K562 (cell line): Measurements from ENCODE around the gene GOLGA8S. TPM values are rescaled to one million over a fixed set of nuclear protein-coding genes. Genes with fewer than 3 reads are reported as not detected.
"Not testable (repeated sequence)": the region's sequence is repeated elsewhere in the genome, so short reads cannot be mapped to it uniquely, and the experiment has no call there.

Experiments
- ATAC-seq: fragments of 200-7000 bp; cut with Tn5 transposase; 3 replicates; pipeline ENCODE4 v1.9.1; 2020; ENCODE audit warnings: moderate library complexity
- BruUV-seq: library from RNA; stranded (reverse); fragments of 400-500 nt; replicated peaks from 2 replicates; lab custom pipeline; 2021; lab: Mats Ljungman, UMichigan
- CTCF ChIA-PET: fragments of 300-600 bp; formaldehyde crosslinking; extraction: SDS; loops from one replicate; lab custom pipeline; 2021; ENCODE audit warnings: low intra/inter-chr PET ratio; lab: Yijun Ruan, JAX
- POLR2A ChIA-PET: fragments of 300-600, 350-650 bp; sonication (Branson Sonifier 250); formaldehyde crosslinking; extraction: SDS; loops from one replicate; lab custom pipeline; 2021; ENCODE audit warnings: antibody characterized with exemption, inconsistent platforms; lab: Yijun Ruan, JAX
- DNase-seq, 4 experiments: peaks; one replicate each; pipeline versions ENCODE4 v3.0.0 to v3.0.0-alpha.2; 2011 to 2018; ENCODE audit warnings: low spot score in 3 of 4, mixed read lengths in 3 of 4; ENCODE audit errors: extremely low read depth in 1 of 4
- FAIRE-seq: peaks from 2 replicates; lab custom pipeline; 2011; peaks lifted over from hg19 to GRCh38; lab: Jason Lieb, UNC
- H2AFZ ChIP-seq: 2 replicates; pipeline ENCODE4 v1.6.0; 2011; ENCODE audit warnings: low read depth, low read length, control low read depth, inconsistent platforms
- H3K27ac ChIP-seq: fragments of 200-600 bp; 3 replicates; pipeline ENCODE4 v1.8.0; 2011; ENCODE audit warnings: low read depth, mild to moderate bottlenecking, control low read depth, inconsistent platforms, low read length, moderate library complexity, mixed read lengths; ENCODE audit errors: extremely low read depth
- H3K27me3 ChIP-seq, 2 experiments: fragments of 300-600 bp in 1 of 2; 2 replicates in 1 of 2; 3 replicates in 1 of 2; pipeline versions ENCODE4 v1.6.0 to v1.8.0; 2011; ENCODE audit warnings: inconsistent platforms in 2 of 2, low read length in 2 of 2, mild to moderate bottlenecking in 1 of 2, mixed read lengths in 1 of 2, moderate library complexity in 1 of 2; ENCODE audit not compliant: control insufficient read depth in 2 of 2, insufficient read depth in 2 of 2
- H3K36me3 ChIP-seq: fragments of 300-600 bp; 3 replicates; pipeline ENCODE4 v1.8.0; 2011; ENCODE audit warnings: mild to moderate bottlenecking, low read length, inconsistent platforms; ENCODE audit not compliant: control insufficient read depth, insufficient read depth
- H3K4me1 ChIP-seq, 2 experiments: fragments of 200-600 bp in 1 of 2; replicated peaks in 1 of 2; 2 replicates in 1 of 2; 3 replicates in 1 of 2; pipeline versions ENCODE4 v1.5.1 to v1.8.0; 2011; ENCODE audit warnings: inconsistent platforms in 2 of 2, low read length in 2 of 2, mild to moderate bottlenecking in 1 of 2, mixed read lengths in 1 of 2, moderate library complexity in 1 of 2; ENCODE audit not compliant: control insufficient read depth in 2 of 2, insufficient read depth in 2 of 2
- H3K4me2 ChIP-seq: 2 replicates; pipeline ENCODE4 v1.6.1; 2011; ENCODE audit warnings: low read length, control low read depth, inconsistent platforms, mixed read lengths; ENCODE audit not compliant: insufficient read depth
- H3K4me3 ChIP-seq: fragments of 200-600 bp; sonication (generic), shearing (Covaris generic); 2 replicates; pipeline ENCODE4 v1.5.1; 2016; ENCODE audit warnings: control low read depth, inconsistent platforms
- H3K79me2 ChIP-seq: fragments of 200-600 bp; 3 replicates; pipeline ENCODE4 v1.8.0; 2011; ENCODE audit warnings: low read length, inconsistent platforms; ENCODE audit not compliant: control insufficient read depth, insufficient read depth
- H3K9ac ChIP-seq, 2 experiments: 2 replicates each; pipeline versions ENCODE4 v1.6.0 to v1.6.1; 2011; ENCODE audit warnings: low read depth in 2 of 2, low read length in 2 of 2, control low read depth in 1 of 2, inconsistent platforms in 1 of 2, mild to moderate bottlenecking in 1 of 2, mixed read lengths in 1 of 2; ENCODE audit not compliant: insufficient read depth in 1 of 2
- H3K9me1 ChIP-seq: one replicate; pipeline ENCODE4 v1.6.0; 2011; ENCODE audit warnings: inconsistent platforms, mild to moderate bottlenecking, low read length, moderate library complexity; ENCODE audit not compliant: control insufficient read depth, insufficient read depth
- H3K9me3 ChIP-seq: replicated peaks from 2 replicates; pipeline ENCODE4 v1.5.1; 2011; ENCODE audit warnings: low read depth, low read length, inconsistent platforms; ENCODE audit not compliant: control insufficient read depth, insufficient read depth
- H4K20me1 ChIP-seq: replicated peaks from 2 replicates; pipeline ENCODE4 v1.6.1; 2011; ENCODE audit warnings: low read length, inconsistent platforms, mixed read lengths; ENCODE audit not compliant: control insufficient read depth, insufficient read depth
- WGBS: fragments of 100-300 bp; shearing (Covaris generic); methylation state at CpG from one replicate; pipeline ENCODE4 v1.1.6; 2016; ENCODE audit warnings: low coverage, mixed read lengths; ENCODE audit not compliant: insufficient coverage; ENCODE audit errors: missing lambda C conversion rate; 5-methylcytosine and 5-hydroxymethylcytosine counted together
- in situ Hi-C: fragments of 300-500 bp; cut with MboI; formaldehyde crosslinking; loops from 4 replicates; pipeline ENCODE4 v1.15.0; 2018; ENCODE audit warnings: inconsistent platforms, mixed read lengths
- intact Hi-C: fragments of 100-400 bp; cut with micrococcal nuclease; formaldehyde crosslinking; loops from 2 replicates; pipeline ENCODE4 v1.14.2; 2022
- polyA plus RNA-seq, 8 experiments: library from polyadenylated mRNA; depleted of rRNA in 4 of 8; stranded (reverse) in 5 of 8; unstranded in 3 of 8; fragments of >200 nt; fragmentation: Nextera tagmentation in 2 of 8; fragmentation: Illumina TruSeq in 1 of 8; extraction: Ambion mirVana in 2 of 8; extraction: Trizol in 1 of 8; gene quantifications; 2 replicates each; pipeline versions ENCODE4 v1.2.1 to v1.2.3, GENCODE V29; 2011 to 2014; ENCODE audit warnings: inconsistent platforms in 1 of 8, missing spikeins in 1 of 8
- total RNA-seq, 7 experiments: library from RNA; depleted of rRNA in 6 of 7; stranded (reverse); fragments of >200 nt in 6 of 7; fragmentation: Illumina TruSeq in 2 of 7; extraction: Trizol in 2 of 7; gene quantifications; 2 replicates each; pipeline versions ENCODE4 v1.2.1 to v1.2.3, GENCODE V29; 2011 to 2021; ENCODE audit warnings: low replicate concordance in 1 of 7

GOLGA8S gene
- total and polyA plus RNA-seq, 9 of the 15 experiments (the other 6 are each of a cell fraction or from before 2014, with no cell fraction given) = 0.01 TPM; not detected in 7

DNA sequence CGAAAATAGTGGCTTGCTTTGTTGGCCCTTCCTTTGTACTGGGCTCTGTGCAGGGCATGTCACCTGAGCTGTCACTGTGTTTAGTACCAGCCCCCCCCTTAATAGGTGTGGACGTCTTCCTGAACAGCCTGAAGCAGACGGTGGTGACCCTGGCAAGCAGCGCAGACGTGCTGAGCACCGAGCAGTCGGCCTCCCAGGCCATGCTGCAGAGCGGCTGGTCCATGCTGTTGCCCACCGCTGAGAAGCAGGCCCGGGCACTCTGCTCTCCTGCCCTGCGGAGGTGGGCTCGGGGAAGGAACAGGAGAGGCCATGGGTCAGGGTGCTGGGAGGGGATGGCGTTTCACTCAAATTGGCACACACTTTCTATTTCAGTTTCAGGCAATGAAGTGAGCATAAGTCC lies 43.3 kb upstream of the GOLGA8S start:
- ATAC-seq, H3K4me3 ChIP-seq, H3K9me3 ChIP-seq, H3K36me3 ChIP-seq, H4K20me1 ChIP-seq, CTCF ChIA-PET, in situ Hi-C loops, intact Hi-C loops, H3K27me3 ChIP-seq, H3K4me1 ChIP-seq, H3K9ac ChIP-seq, BruUV-seq, H3K4me2 ChIP-seq, FAIRE-seq, H3K79me2 ChIP-seq, H2AFZ ChIP-seq, POLR2A ChIA-PET, DNase-seq, H3K9me1 ChIP-seq, H3K27ac ChIP-seq: not testable (repeated sequence)
- WGBS = 86% methylated on average over 4 of the region's 13 CpGs

DNA sequence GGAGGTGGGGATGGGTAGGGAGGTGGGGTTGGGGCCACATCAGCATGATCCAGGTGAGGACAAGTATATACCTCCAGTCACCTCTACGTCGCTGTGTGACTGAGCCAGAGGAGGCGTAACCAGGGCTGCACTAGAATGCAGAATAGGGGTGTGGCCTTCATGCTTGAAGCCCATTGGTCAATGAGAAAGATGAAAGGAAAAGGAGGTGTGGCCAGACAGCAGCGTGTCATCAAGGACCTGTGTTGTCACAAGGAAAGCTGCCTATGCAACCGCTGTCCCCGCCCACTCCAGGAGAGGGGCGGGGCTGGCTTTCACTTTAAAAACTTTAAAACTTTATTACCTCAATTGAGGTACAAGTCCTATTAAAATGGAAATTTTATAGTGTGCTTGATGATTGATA lies 20.5 kb upstream of the GOLGA8S start, which contains the start of gene GOLGA6L26:
Gene GOLGA6L26 (minus strand): TSS at position 101 of the 400 bp plus-strand sequence. CDS start 61 bp downstream, at position 40.
- H2AFZ ChIP-seq, DNase-seq, ATAC-seq, POLR2A ChIA-PET, in situ Hi-C loops, CTCF ChIA-PET, H3K9me1 ChIP-seq, H3K36me3 ChIP-seq, BruUV-seq, H3K9me3 ChIP-seq, H3K4me2 ChIP-seq, H3K4me3 ChIP-seq, H4K20me1 ChIP-seq, FAIRE-seq, intact Hi-C loops, H3K9ac ChIP-seq, H3K27me3 ChIP-seq, H3K27ac ChIP-seq, H3K4me1 ChIP-seq, H3K79me2 ChIP-seq: not testable (repeated sequence)
- no CpG with 5 or more reads among the region's 7 CpGs for WGBS

DNA sequence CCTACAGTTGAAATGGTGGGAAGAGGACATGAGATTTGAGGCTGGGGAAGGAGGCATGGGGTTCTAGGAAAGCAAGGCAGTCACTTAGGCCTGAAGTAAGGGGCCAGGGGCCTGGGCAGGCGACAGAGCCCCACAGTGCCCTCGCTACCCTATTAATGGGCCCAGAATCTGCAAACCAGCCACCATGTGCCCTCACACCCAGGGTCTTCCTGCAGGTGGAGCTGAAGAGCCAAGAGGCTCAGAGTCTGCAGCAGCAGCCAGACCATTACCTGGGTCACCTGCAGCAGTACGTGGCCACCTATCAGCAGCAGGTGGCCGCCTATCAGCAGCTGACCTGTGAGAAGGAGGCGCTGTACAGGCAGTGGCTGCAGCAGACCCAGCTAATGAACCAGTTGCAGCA lies 8.1 kb downstream of the GOLGA8S start:
- WGBS = no CpG with 5 or more reads among the region's 5 CpGs
- H3K36me3 ChIP-seq, in situ Hi-C loops, H3K4me2 ChIP-seq, H3K9me3 ChIP-seq, POLR2A ChIA-PET, H3K27ac ChIP-seq, intact Hi-C loops, H2AFZ ChIP-seq, CTCF ChIA-PET, H3K4me1 ChIP-seq, H4K20me1 ChIP-seq, DNase-seq, BruUV-seq, FAIRE-seq, ATAC-seq, H3K9me1 ChIP-seq, H3K9ac ChIP-seq, H3K27me3 ChIP-seq, H3K4me3 ChIP-seq, H3K79me2 ChIP-seq: not testable (repeated sequence)
